NCI-H748 (cell line): ENCODE data around the gene MAGEB6B.
"Not testable (repeated sequence)": the region's sequence is repeated elsewhere in the genome, so short reads cannot be mapped to it uniquely, and the experiment has no call there.

ENCODE experiments used
- DNase-seq: peaks from one replicate; lab custom pipeline; 2025; ENCODE audit not compliant: unreplicated experiment; lab: John Stamatoyannopoulos, UW

MAGEB6B gene, protein sequence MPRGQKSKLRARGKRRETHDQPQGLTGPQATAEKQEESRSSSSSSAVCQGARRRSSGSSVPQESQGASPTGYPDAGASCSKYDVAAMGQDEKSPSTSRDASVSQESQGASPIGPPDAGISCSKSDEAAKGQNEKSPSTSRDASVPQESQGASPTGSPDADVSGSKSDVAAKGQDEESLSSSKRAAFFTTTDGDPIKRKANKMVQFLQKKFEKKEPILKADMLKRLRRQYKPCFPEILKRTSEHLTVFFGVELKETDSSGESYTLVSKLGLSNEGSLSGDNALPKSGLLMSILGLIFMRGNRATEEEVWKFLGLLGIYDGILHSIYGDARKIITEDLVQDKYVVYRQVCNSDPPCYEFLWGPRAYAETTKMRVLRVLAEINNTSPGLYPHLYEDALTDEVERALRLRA

DNA sequence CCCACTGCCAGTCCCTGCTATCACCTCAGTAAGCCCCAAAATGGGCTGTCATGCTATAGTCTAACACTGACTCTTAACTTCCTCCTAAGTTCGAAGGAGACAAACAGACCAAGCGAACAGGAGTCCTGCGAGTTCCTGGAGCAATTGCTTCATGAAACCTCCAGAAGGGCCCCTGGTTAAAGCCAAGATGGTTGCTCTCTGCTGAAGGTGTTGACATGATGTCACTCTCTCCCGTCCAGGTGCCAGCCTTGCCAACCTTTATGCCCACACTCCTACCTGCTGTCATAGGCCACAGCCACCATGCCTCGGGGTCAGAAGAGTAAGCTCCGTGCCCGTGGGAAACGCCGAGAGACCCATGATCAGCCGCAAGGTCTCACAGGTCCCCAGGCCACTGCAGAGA, at the start of gene MAGEB6B:
Gene MAGEB6B (plus strand): TSS at position 301 of the 400 bp plus-strand sequence. CDS start 0 bp downstream, at position 301.
- DNase-seq = no peak

DNA sequence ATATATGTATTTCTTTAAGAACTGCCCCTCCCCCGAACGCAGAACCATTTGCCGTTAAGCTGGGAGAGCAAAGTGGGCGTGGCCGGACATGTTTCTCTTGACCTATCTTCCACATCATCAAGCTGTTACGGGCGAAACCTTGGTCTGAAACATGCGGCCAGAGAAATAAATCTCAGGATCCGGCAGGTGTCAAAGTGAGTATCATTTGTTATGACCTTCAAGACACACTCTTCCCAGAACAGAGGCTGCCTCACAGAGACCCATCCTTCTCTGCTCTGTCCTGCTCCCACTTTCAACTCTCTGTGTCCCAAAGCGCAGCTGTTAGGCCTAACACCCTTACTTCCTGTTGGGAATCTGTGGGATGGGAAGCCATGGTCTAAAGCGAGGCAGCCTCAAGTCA, 22.1 kb upstream of the MAGEB6B start, which contains the start of gene MAGEB18:
Gene MAGEB18 (plus strand): TSS at position 70 of the 400 bp plus-strand sequence. CDS start 643 bp downstream, outside the sequence.
- no peak for DNase-seq

DNA sequence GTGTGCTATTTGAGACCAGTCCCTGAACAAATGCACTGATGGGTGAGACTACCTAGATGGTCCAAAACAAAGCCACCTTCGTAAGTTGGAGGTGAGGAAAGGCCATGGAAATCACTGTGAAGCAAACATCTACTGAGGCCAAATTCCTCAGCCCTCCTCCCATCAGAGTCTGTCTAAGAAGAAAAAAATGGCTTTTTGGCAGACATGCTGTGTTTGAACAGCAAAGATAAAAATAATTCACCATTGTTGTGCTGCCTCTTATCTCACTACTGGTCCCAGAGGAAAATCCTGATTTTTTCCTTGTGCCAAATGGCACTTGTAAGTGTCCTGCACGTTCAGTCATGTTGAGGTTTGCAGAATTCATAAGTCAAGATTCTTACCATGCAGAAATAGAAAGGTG, 14.4 kb upstream of the MAGEB6B start:
- no peak for DNase-seq

DNA sequence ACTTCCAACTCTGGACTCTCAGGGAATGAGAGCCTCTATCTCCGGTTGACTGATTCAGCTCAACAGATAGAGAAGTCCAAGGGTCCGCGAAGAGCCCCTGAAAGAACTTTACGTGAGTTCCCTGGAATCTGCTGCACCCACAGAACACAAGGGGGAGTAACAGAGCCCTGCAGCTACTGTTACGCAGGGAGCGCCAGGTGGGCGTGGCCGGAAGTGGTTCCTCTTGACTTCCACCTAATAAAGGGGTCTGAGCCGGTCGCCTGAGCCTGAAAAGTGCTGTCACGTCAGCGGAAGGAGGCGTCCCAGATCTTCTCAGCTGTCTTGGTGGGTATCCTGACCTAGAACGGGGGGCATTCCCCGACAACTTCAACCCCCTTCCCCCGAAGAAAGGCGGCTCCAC, 31.8 kb downstream of the MAGEB6B start, which contains the start of gene MAGEB6:
Gene MAGEB6 (plus strand): TSS at position 237 of the 400 bp plus-strand sequence. CDS start 1,407 bp downstream, outside the sequence.
- DNase-seq = no peak

DNA sequence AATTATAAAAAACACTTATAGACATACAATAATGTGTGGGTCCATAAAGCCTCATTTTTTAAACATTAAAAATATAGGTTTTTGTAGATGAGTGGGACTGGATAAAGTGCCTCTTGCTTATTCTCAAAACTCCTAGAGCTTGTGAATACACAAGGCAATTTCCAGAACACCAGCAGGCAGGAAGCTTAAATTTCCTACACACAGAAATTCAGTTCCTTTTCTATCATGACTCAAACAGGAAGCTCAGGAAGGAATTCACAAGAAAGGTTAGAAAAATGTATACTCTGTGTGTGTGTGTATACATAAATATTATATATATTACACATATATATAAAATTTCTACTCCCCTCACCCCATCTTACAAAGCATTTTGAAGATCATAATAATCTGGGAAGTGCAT, 43.2 kb downstream of the MAGEB6B start:
- no peak for DNase-seq

DNA sequence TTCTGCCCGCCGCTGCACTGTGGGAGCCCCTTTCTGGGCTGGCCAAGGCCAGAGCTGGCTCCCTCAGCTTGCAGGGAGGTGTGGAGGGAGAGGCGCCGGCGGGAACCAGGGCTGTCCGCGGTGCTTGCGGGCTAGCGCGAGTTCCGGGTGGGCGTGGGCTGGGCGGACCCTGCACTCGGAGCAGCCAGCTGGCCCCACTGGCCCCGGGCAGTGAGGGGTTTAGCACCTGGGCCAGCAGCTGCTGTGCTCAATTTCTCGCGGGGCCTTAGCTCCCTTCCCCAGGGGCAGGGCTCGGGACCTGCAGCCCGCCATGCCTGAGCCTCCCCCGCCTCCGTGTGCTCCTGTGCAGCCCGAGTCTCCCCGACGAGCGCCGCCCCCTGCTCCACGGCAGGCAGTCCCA, 44.3 kb downstream of the MAGEB6B start:
- not testable (repeated sequence) for DNase-seq

DNA sequence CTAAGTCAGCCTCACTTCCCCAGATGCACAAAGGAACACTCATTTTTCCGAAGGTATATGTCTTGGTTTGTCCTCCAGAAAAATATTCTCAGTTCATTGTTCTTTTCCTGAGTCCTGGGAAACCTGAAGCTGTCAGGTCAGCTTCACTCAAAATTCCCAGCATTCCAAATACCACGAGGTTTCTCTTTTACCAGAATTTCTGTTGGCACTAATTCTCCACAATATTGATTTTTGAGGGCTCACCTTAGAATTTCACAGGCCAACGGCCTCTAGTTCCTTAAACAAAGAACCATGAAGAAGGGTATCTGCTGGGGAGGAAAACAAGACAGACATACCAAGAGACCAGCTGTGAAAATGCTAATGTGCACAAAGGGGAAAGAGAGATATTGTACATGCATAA, 47.6 kb downstream of the MAGEB6B start:
- no peak for DNase-seq
